HepG2 (cell line): ENCODE measurements around the gene SLC16A13. TPM values are rescaled to one million over a fixed set of nuclear protein-coding genes. Genes with fewer than 3 reads are reported as not detected.

Source experiments
- BHLHE40 ChIP-seq: IDR thresholded peaks from 2 replicates; pipeline ENCODE4 v1.6.1; 2011; ENCODE audit warnings: low read length, improper control_type of control experiment
- KDM3A ChIP-seq: IDR thresholded peaks from 2 replicates; pipeline ENCODE4 v1.6.1; 2018; ENCODE audit warnings: low read depth, missing compliant biosample characterization
- KLF12 ChIP-seq: sonication (generic); formaldehyde crosslinking; IDR thresholded peaks from 2 replicates; pipeline ENCODE4 v1.4.0; 2020; ENCODE audit warnings: missing genetic modification reagents, borderline replicate concordance
- MED8 ChIP-seq: sonication (generic); formaldehyde crosslinking; IDR thresholded peaks from 2 replicates; pipeline ENCODE4 v1.8.1; 2023; ENCODE audit warnings: mild to moderate bottlenecking, missing genetic modification reagents; ENCODE audit not compliant: insufficient replicate concordance
- NR2F6 ChIP-seq, 2 experiments: IDR thresholded peaks; 2 replicates each; pipeline ENCODE4 v1.6.1; 2016; ENCODE audit warnings: antibody characterized with exemption in 1 of 2, mild to moderate bottlenecking in 1 of 2
- POLR2A ChIP-seq, 2 experiments: IDR thresholded peaks; 2 replicates each; pipeline ENCODE4 v1.6.1; 2011; ENCODE audit warnings: low read depth in 2 of 2, low read length in 2 of 2, mild to moderate bottlenecking in 1 of 2, moderate library complexity in 1 of 2; ENCODE audit not compliant: insufficient read depth in 1 of 2
- RNF2 ChIP-seq: fragments of 450-650 bp; conservative IDR thresholded peaks from 2 replicates; pipeline ENCODE4 v1.6.1; 2016; ENCODE audit warnings: low read depth
- SKIL ChIP-seq: sonication (generic); formaldehyde crosslinking; IDR thresholded peaks from 2 replicates; pipeline ENCODE4 v1.8.0; 2022; ENCODE audit warnings: missing genetic modification reagents, mild to moderate bottlenecking, moderate library complexity, borderline replicate concordance
- STAG1 ChIP-seq: sonication (generic); formaldehyde crosslinking; IDR thresholded peaks from 2 replicates; pipeline ENCODE4 v1.4.0; 2020; ENCODE audit warnings: missing genetic modification reagents
- TEAD2 ChIP-seq: sonication (generic); formaldehyde crosslinking; IDR thresholded peaks from 2 replicates; pipeline ENCODE4 v1.9.0; 2021; ENCODE audit warnings: missing genetic modification reagents
- ZBTB1 ChIP-seq: sonication (generic); formaldehyde crosslinking; IDR thresholded peaks from 2 replicates; pipeline ENCODE4 v1.4.0; 2020; ENCODE audit warnings: missing genetic modification reagents, borderline replicate concordance
- ZFP82 ChIP-seq: sonication (generic); formaldehyde crosslinking; IDR thresholded peaks from 2 replicates; pipeline ENCODE4 v1.5.1; 2020; ENCODE audit warnings: mild to moderate bottlenecking, missing genetic modification reagents, borderline replicate concordance
- ZNF329 ChIP-seq: sonication (generic); formaldehyde crosslinking; IDR thresholded peaks from 2 replicates; pipeline ENCODE4 v1.9.0; 2021; ENCODE audit warnings: low read depth, mild to moderate bottlenecking, missing genetic modification reagents
- ZNF562 ChIP-seq: sonication (generic); formaldehyde crosslinking; IDR thresholded peaks from 2 replicates; pipeline ENCODE4 v1.8.0; 2022; ENCODE audit warnings: missing genetic modification reagents, borderline replicate concordance
- ZNF841 ChIP-seq: sonication (generic); formaldehyde crosslinking; IDR thresholded peaks from 2 replicates; pipeline ENCODE4 v1.8.1; 2023; ENCODE audit warnings: missing genetic modification reagents, borderline replicate concordance
- ZNF891 ChIP-seq: sonication (generic); formaldehyde crosslinking; IDR thresholded peaks from 2 replicates; pipeline ENCODE4 v1.5.0; 2020; ENCODE audit warnings: mild to moderate bottlenecking, missing genetic modification reagents
- polyA plus RNA-seq, 8 experiments: library from polyadenylated mRNA; depleted of rRNA in 3 of 8; stranded (reverse) in 7 of 8; unstranded in 1 of 8; fragments of >200 nt; fragmentation: Illumina TruSeq in 4 of 8; extraction: Trizol in 4 of 8; gene quantifications; 2 replicates each; pipeline versions ENCODE4 v1.2.1 to v1.2.3, GENCODE V29; 2011 to 2016; ENCODE audit warnings: low read depth in 4 of 8, missing spikeins in 1 of 8, mixed read lengths in 1 of 8; ENCODE audit not compliant: insufficient read depth in 1 of 8
- total RNA-seq, 5 experiments: library from RNA; depleted of rRNA; stranded (reverse); fragments of >200 nt; fragmentation: Illumina TruSeq; extraction: Trizol; gene quantifications; 2 replicates each; pipeline ENCODE4 v1.2.3, GENCODE V29; 2016; ENCODE audit warnings: low read depth in 1 of 5
- TF ChIP-seq, protein P1 (sequence below), 2 experiments: IDR thresholded peaks; 2 replicates each; pipeline ENCODE4 v1.6.1; 2011 to 2012; ENCODE audit warnings: low read length in 2 of 2, borderline replicate concordance in 1 of 2, low read depth in 1 of 2, mild to moderate bottlenecking in 1 of 2, moderate library complexity in 1 of 2
- TF ChIP-seq, protein P2 (sequence below): IDR thresholded peaks from 2 replicates; pipeline ENCODE4 v1.6.1; 2016; ENCODE audit warnings: low read depth, missing genetic modification reagents, missing compliant biosample characterization

Gene SLC16A13
- total and polyA plus RNA-seq, 2 of the 13 experiments (the other 11 are each of a cell fraction or from before 2014, with no cell fraction given), result 2.2 to 3.0 TPM

GRCh38 chr17:7014261-7014994 is 21.4 kb upstream of the SLC16A13 start (continued):
- peak; percentile 66 for TF ChIP-seq SKIL
- TF ChIP-seq KDM3A, result peak; percentile 89; the same call in 1 of the 2 replicates
- TF ChIP-seq TEAD2 (CRISPR knock-in tag), result no peak
- TF ChIP-seq RNF2, result no peak
- TF ChIP-seq, protein P1, sequence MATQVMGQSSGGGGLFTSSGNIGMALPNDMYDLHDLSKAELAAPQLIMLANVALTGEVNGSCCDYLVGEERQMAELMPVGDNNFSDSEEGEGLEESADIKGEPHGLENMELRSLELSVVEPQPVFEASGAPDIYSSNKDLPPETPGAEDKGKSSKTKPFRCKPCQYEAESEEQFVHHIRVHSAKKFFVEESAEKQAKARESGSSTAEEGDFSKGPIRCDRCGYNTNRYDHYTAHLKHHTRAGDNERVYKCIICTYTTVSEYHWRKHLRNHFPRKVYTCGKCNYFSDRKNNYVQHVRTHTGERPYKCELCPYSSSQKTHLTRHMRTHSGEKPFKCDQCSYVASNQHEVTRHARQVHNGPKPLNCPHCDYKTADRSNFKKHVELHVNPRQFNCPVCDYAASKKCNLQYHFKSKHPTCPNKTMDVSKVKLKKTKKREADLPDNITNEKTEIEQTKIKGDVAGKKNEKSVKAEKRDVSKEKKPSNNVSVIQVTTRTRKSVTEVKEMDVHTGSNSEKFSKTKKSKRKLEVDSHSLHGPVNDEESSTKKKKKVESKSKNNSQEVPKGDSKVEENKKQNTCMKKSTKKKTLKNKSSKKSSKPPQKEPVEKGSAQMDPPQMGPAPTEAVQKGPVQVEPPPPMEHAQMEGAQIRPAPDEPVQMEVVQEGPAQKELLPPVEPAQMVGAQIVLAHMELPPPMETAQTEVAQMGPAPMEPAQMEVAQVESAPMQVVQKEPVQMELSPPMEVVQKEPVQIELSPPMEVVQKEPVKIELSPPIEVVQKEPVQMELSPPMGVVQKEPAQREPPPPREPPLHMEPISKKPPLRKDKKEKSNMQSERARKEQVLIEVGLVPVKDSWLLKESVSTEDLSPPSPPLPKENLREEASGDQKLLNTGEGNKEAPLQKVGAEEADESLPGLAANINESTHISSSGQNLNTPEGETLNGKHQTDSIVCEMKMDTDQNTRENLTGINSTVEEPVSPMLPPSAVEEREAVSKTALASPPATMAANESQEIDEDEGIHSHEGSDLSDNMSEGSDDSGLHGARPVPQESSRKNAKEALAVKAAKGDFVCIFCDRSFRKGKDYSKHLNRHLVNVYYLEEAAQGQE (IDR thresholded peaks at IDR 0.05; ENCODE audit: borderline replicate concordance in 1 of 2, low read depth in 1 of 2, low read length in 2 of 2), result no peak
- TF ChIP-seq ZNF329, result 0 out of 2 replicates have a peak, but pooled peaks have one; percentile 59
- TF ChIP-seq ZNF891 (CRISPR knock-in tag), result peak; percentile 77; the same call in 1 of the 2 replicates
- no peak for TF ChIP-seq ZNF562 (CRISPR knock-in tag)
- no peak for TF ChIP-seq ZFP82
- no peak for TF ChIP-seq NR2F6 (IDR thresholded peaks at IDR 0.05)
- peak; percentile 55; the same call in 1 of the 2 replicates for TF ChIP-seq NR2F6 (CRISPR knock-in tag; IDR thresholded peaks at IDR 0.05)
- peak; percentile 41 for TF ChIP-seq MED8
- no peak; the same call in 1 of the 2 replicates for TF ChIP-seq BHLHE40
- TF ChIP-seq, protein P2, sequence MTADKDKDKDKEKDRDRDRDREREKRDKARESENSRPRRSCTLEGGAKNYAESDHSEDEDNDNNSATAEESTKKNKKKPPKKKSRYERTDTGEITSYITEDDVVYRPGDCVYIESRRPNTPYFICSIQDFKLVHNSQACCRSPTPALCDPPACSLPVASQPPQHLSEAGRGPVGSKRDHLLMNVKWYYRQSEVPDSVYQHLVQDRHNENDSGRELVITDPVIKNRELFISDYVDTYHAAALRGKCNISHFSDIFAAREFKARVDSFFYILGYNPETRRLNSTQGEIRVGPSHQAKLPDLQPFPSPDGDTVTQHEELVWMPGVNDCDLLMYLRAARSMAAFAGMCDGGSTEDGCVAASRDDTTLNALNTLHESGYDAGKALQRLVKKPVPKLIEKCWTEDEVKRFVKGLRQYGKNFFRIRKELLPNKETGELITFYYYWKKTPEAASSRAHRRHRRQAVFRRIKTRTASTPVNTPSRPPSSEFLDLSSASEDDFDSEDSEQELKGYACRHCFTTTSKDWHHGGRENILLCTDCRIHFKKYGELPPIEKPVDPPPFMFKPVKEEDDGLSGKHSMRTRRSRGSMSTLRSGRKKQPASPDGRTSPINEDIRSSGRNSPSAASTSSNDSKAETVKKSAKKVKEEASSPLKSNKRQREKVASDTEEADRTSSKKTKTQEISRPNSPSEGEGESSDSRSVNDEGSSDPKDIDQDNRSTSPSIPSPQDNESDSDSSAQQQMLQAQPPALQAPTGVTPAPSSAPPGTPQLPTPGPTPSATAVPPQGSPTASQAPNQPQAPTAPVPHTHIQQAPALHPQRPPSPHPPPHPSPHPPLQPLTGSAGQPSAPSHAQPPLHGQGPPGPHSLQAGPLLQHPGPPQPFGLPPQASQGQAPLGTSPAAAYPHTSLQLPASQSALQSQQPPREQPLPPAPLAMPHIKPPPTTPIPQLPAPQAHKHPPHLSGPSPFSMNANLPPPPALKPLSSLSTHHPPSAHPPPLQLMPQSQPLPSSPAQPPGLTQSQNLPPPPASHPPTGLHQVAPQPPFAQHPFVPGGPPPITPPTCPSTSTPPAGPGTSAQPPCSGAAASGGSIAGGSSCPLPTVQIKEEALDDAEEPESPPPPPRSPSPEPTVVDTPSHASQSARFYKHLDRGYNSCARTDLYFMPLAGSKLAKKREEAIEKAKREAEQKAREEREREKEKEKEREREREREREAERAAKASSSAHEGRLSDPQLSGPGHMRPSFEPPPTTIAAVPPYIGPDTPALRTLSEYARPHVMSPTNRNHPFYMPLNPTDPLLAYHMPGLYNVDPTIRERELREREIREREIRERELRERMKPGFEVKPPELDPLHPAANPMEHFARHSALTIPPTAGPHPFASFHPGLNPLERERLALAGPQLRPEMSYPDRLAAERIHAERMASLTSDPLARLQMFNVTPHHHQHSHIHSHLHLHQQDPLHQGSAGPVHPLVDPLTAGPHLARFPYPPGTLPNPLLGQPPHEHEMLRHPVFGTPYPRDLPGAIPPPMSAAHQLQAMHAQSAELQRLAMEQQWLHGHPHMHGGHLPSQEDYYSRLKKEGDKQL, result peak; percentile 33; the same call in 1 of the 2 replicates
- peak; percentile 85 to 92 for TF ChIP-seq POLR2A (IDR thresholded peaks at IDR 0.05; ENCODE audit: insufficient read depth in 1 of 2, low read depth in 2 of 2, low read length in 2 of 2)
- no peak for TF ChIP-seq ZBTB1 (CRISPR knock-in tag)
- TF ChIP-seq STAG1 (CRISPR knock-in tag), result no peak; the same call in 1 of the 2 replicates
- TF ChIP-seq ZNF841 (CRISPR knock-in tag), result no peak
- TF ChIP-seq KLF12 (CRISPR knock-in tag), result no peak
